ENCODE results near the gene RGS2.
A peak's percentile ranks its signal among the peaks of the same experiment; 100 is the strongest.

Gene RGS2, protein sequence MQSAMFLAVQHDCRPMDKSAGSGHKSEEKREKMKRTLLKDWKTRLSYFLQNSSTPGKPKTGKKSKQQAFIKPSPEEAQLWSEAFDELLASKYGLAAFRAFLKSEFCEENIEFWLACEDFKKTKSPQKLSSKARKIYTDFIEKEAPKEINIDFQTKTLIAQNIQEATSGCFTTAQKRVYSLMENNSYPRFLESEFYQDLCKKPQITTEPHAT

DNA sequence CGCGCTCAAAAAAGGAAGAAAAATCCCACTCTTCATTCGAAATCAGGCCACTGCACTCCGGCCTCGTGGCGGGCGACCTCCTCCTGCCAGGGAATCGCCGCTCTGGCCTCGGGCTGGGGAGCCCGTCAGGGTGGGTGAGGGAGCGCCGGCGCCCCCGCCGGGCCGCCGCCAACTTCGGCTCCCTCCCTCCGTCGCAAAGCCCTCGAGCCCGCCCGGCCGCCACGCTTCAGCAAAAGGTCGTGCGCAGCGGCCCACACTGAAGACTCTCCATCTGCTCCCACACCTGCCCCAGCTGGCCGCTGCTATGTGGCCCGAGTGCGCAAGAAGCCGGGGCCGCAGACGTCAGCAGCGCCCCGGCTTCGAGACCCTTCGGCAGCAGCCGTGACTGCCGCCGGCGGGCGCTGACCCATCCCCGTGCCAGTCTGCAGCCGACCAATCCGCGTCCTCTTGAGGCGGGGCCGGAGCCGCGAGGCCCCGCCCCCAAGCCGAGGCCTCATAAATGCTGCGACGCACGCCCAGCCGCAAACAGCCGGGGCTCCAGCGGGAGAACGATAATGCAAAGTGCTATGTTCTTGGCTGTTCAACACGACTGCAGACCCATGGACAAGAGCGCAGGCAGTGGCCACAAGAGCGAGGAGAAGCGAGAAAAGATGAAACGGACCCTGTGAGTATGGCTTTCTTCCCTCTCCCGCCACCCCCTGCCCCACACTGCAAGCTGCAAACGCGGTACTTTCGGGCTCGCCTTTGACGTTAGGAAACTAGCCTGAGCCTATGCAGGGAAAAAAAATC is at the start of gene RGS2:
Gene RGS2 (plus strand): TSS at position 522 of the 789 bp plus-strand sequence. CDS start 33 bp downstream, at position 555.
- DNase-seq (ENCODE audit: low read depth in 2 of 2) = peak; percentile 73 to 75

DNA sequence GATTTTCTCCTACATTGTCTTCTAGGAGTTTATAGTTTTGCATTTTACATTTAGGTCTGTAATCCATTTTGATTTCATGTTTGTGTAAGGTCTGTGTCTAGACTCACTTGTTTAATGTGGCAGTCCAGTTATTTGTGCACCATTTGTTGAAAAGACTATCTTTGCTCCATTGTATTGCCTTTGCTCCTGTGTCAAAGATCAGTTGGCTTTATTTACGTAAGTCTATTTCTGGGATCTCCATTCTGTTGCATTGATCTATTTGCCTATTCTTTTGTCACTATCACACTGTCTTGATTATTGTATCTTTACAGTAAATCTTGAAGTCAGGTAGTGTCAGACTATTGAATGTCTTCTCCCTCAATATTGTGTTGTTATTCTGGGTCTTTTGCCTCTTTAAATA is 49.7 kb upstream of the RGS2 start:
- no peak for DNase-seq (ENCODE audit: low read depth in 2 of 2)

DNA sequence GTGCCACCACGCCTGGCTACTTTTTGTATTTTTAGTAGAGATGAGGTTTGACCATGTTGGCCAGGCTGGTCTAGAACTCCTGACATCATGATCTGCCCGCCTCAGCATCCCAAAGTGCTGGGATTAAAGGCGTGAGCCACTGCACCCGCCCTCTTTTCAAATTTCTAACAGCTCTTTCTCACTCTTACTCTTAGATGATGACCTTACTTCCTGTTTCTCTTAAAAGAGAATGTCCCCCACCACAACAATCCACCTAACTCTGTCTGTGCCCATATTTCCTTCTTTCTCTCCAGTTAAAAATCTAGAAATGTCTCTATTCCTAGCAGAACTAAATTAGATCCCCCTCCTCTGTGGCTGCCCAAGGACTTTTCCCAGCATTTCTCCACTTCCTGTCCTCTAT is 46.6 kb upstream of the RGS2 start:
- DNase-seq (ENCODE audit: low read depth in 2 of 2) = no peak

DNA sequence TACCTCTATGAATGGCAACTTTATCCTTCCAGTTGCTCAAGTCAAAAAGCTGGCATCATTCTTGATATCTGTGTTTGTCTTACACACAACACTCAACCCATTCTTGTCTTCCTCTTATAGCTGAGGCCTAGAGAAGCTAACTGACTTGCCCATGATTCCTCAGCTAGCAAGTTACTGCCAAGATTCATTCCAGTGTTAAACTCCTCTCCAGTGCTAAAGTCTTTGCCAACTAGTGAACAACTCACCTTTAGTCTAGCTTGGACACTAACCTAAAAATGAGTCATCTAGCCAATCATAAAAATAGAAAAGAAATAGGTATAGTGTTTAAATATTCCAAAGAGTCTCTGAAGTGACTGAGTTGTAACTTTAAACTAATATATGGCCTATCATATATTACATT is 45.6 kb upstream of the RGS2 start:
- DNase-seq (ENCODE audit: low read depth in 2 of 2) = no peak

DNA sequence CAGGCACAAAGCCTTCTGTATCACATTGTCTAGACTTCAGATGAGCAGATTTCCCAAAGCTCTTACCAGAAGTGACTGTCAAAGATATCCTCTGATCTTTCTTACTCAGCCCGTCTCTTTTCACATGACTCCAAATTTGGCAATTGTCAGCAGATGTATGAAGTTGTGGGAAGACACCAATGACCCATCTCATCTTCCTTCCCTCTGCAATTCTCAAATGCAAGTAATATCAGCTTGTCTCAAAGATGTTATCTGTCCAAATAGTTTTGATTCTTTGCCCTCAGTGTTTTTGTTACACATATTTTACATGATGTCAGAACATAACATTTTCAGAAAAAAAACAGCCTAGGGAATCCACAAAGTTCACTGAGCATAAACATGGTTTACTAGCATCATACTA is 45.1 kb upstream of the RGS2 start:
- no peak for DNase-seq (ENCODE audit: low read depth in 2 of 2)

DNA sequence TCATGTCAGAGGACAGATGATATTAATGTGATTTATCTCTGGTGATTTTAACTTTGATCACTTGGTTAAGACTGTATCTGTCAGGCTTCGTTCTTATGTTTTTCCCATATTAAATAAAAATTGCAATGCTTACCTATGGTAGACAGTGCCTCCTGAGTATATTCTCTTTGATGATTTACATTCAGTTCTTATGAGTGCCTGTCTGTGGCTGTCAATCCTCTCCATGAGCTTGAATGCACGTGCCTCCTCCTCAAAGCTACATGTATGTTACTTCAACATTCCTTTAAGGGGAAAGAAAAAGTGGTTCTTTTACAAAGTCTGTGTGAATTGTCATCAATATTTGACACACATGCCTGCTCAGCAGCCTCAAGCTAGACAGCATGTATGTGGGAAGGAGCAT is 44.2 kb upstream of the RGS2 start:
- DNase-seq (ENCODE audit: low read depth in 2 of 2) = no peak

DNA sequence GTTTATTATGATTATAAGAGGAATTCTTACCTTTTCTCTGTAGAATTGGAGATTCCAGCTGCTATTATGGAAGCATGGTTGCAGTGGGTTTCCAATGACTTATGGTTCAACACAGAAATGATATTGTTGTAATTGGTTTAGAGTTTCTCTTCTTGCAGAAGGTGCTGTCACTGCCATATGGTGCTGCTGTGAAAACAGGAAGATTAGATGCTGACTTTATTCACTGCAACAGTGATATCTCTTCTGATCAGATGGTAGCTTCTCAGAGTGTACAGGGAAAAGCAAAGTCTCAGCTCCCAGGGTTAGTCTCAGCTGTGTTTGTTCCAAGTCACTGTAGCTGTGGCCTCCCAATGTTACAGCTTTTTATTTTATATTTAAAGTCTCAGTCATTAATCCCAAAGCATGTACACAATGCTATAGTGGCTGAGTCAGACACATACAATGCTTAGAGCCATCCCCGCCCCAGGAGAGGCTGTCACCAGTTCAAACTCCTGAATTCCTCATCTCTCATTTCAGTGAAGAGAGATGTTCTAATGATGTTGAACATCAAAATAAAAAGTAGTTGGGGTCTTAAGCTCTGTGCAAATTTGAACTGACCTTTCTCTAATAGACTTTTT is 42.7 kb upstream of the RGS2 start:
- no peak for DNase-seq (ENCODE audit: low read depth in 2 of 2)

DNA sequence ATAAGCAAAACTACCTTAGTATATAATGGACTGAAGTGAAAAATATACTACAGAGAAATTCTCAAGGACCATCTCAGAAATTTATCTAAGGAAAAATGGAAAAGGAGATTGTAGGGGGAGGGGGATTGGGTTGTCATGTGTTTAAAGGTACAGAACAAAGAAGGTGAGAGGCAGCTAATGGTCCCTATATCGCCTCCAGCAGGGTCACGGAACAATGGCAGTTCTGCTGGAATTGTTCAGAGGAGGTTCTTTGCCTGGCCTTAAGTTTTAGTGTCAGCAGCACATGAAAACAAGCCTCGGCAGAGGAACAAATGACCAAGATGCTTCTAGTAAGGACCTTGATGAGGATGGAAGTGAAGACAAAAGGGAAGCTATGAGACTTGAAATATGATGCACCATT is 42.0 kb upstream of the RGS2 start:
- no peak for DNase-seq (ENCODE audit: low read depth in 2 of 2)

DNA sequence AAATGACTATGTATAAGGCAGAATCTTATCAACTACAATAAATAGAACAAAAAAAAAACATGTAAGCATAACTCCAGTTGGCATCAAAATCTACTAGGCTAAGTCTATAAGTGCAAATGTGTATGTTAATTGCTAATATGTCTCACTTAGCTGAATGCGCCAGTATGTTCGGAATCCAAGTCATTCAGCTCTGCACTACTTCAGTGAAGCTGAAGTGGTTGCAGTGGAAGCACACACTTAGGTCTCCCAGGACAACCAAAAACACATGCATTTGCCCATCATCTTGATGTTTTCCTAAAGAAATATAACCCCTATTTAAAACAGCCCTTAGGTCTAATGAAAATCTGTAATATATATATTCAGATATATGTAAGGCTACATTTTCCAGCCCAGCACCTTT is 41.0 kb upstream of the RGS2 start:
- no peak for DNase-seq (ENCODE audit: low read depth in 2 of 2)

DNA sequence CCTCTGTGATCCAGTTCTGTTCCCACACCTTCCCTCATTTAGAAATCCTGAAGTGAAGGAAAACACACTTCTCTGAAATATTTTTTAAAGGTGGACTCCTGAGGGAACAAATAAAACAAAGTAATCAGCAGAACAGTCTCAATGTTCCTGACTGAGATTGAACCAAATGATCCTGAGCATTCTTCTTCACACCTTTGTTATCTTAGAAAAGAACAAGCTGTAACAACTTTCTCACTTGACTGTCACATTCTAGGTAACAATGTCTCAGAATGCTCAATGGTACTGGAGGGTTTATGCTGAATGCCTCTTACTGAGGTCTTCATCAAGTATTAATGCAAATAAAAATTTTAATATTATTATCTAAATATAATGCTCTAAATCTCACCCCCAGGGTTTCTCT is 40.4 kb upstream of the RGS2 start:
- no peak for DNase-seq (ENCODE audit: low read depth in 2 of 2)

DNA sequence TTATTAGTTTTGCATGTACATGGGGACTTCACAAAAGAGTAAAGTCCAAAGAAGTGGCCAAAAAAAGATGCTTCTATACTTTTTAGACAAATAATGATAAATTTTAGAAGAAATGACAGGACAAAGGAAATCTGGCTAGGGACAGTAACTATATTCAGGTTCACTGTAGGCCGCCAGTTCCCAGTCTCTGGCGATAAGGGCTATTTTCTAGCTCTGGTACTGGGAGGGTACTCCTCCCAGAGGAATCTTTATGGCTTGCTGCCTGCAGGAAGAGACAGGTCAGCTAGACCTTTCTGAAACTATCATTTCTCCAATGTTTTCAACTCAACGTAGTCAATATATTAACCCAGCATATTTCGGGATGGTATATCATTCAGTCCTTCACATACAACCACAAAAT is 37.5 kb upstream of the RGS2 start:
- DNase-seq (ENCODE audit: low read depth in 2 of 2) = no peak

DNA sequence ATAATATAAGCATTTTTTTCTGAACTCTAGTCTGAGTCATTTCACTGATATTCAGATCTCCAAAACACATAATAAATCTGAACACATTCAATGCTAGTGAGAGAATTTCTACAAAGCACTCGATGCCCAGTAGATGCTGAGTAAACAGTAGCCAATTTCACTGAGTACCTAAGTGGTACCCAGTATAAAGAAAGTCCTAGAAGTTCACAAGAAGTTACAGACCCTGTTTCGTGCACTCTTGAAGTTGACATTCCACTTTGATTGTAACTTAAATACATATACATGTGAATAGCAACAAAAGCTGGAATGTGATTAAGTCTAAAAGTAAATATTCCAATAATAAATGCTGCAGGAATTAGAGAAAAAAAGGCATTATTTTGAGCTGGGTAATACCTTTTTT is 33.2 kb upstream of the RGS2 start:
- no peak for DNase-seq (ENCODE audit: low read depth in 2 of 2)

DNA sequence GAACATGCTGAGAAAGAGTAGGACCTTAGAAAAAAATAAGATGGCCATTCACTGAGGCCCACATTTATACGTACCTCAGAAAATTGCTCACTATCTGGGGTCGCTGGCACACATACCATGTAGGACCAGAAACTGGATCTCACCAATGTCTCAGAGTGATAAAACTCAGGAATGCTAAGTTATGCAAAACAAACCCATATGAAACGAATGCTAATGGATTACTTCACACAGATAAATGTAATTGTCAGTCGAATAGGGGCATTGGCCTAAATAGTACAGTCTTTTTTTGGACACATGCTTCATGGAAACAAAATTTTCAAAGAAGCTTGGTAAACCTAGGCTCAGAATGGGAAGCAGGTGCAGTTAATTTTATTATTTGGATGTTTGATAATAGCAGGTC is 32.6 kb upstream of the RGS2 start:
- no peak for DNase-seq (ENCODE audit: low read depth in 2 of 2)

DNA sequence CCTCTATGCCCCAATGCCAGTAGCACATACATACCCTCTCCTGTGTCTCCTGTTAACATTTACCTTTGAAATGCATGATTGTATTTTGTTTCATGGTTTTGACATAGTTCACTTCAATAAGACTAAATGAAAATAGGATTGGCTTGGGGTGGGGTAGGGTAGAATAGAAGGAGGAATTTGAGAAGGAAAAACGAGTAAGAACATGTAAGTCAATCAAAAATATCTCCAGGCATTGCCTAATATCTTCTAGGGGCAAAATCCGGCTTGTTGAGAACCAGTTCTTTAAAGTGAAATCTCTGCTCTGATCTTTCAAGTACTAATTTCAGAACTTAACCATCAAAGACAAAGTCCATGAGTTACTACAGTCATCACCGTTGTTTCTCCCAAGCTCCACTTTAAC is 31.8 kb upstream of the RGS2 start:
- DNase-seq (ENCODE audit: low read depth in 2 of 2) = no peak

DNA sequence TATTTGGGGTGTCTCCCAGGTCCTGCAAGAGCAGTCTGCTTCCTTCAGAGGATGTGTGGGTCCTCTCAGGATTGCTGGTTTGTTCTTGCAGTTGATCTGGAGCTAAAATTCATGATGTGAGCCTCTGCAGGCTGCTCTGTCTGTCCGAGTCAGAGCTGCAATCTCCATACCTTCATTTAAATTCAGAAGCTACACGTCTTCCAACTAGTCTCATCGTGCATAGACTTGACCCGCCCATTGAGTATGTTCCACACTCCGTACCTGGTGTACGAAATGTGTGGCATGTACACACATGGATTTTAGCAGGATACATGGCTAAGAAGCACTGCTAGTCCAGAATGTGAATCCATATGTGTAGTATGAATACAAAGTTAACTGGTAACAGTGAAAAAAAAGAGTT is 25.0 kb upstream of the RGS2 start:
- DNase-seq (ENCODE audit: low read depth in 2 of 2) = no peak

DNA sequence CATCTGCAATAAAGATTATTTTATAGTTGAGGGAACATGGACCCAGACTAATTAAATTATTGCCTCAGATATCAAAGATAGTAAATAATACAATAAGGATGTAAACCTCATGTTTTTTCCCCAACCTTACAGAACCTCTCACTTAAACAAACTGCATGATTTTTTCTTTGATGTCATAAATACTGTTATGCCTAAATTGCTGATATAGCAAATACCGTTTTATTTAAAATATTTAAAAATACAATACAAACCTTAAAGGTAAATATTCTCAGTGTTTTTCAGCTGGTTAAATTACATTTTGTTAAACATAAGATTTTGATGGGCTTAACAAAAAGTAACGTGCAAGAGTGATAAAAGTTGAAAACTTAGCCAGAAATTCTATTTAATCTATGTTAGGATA is 24.4 kb upstream of the RGS2 start:
- DNase-seq (ENCODE audit: low read depth in 2 of 2) = no peak

DNA sequence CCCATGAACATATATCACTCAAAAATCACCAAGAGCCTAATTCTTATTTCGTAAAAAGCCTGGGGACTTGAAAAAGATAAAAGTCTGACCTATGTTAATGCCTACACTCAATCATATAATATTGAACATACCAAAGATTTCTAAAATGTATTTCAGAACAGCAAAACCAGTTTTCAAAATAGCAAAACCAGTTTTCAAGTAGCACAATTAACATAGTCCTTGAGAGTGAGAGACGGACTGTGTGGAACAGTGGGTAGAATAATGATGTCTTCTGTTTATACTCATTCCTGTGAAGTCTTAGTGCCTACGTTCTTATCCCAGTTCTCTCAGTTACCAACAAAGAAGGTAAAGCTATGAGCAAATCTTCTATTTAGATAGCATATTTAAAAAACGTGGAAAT is 22.3 kb upstream of the RGS2 start:
- DNase-seq (ENCODE audit: low read depth in 2 of 2) = no peak

DNA sequence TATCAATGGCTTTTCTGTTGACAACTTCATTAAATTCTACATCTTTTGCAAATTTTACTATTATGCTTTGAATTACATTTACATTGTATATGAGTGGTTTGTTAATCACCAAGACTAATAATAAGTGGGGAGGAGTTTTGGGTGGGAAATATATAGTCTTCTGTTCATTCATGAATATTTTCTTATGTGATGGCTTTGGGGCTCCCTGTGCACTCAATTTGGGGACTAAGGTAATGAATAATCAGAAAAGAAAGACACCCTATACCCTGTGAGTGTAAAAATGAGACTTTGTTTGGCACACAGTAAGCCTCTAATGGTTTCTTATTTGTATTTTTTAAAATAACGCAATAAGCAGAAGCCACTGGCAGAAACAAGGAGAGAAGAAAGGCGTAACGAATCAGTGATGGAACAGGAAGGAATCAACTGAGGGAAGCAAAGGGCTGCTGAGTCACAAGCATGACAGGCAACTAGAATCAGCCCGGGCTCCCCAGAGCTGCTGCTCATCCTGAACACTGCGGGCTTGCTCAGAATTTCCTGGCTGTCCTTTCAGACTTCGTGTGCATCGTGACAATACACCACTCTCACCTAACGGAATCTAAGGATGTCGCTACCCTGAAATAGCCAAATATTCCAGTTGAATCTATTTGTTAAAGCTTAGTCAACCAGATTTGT is 20.8 kb upstream of the RGS2 start:
- no peak for DNase-seq (ENCODE audit: low read depth in 2 of 2)

DNA sequence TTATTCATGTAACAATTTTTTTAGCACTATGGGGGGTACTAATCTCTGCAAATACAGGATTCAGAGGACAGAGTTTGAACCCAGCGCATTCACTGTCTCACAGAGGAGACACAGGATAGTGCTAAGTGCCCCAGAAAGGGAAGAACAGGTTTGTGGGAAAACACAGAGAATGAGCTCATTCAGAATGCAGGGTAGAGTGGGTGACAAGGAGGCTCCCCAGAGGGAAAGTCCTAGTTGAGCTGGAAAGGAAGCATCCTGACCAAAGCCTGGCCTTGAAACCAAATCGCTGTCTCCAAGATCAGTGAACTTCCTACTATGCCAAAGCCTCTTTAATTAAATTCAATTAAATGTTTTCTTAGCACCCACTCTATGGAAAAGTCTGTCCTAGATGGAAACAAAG is 19.0 kb upstream of the RGS2 start:
- no peak for DNase-seq (ENCODE audit: low read depth in 2 of 2)

DNA sequence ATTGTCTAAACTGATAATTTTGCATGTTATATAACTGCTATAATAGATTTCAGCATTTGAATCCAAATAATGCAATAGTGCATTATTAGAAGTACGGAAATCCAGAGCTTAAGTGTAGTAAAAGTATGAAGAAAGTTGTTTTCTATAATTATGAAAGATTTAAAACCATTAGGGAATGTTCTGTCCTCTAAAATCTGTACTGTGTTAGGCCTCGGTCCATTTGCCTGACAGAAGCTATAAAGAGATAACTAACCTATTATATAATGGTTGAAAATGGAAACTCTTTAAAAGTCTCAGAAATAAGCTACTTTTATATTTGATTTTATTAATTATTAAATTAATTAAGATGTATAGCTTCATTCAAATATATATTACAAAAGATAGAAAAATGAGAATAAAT is 16.2 kb upstream of the RGS2 start:
- DNase-seq (ENCODE audit: low read depth in 2 of 2) = no peak

DNA sequence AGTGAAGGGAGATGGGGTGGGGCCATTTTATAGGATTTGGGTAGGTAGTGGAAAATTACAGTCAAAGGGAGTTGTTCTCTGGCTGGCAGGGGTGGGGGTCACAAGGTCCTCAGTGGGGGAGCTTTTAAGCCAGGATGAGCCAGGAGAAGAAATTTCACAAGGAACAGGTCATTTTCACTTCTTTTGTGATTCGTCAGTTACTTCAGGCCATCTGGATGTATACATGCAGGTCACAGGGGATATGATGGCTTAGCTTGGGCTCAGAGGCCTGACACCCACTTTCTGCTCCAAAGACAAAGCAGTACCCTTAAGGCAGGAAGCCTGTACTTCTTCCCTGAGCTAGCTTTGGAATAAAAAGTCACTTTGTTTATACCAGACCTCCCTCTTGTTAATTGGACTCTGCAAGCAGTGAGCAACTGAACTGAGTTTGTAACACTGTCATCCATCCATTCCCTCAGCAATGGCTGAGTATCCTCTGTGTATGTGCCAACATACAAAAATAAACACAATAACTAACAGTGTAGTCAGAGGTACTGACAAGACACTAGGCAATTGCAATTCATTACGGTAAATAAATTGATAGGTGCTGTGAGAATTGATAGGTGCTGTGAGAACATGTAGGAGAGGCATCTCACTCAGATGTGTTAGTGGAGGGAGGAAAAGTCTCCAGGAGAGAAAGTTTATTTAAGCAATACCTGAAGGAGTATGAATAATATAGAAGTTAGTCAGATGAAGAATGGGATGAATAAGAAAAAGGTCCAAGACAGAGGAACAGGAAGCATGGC is 14.7 kb upstream of the RGS2 start:
- DNase-seq (ENCODE audit: low read depth in 2 of 2) = no peak

DNA sequence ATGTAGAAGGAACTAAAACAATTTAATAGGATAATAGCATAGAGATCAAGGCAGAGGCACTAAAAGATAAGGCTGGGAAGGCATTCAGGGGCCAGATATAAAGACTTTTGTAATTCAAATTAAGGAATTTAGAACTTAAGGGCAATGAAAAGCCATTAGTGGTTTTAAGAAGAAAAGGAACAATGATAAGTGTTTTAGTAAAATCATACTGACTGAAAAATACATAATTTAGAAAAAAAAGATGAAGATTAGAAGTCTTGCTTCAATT is 14.1 kb upstream of the RGS2 start:
- DNase-seq (ENCODE audit: low read depth in 2 of 2) = no peak

Measured in stimulated activated CD4-positive, alpha-beta T cell treated with anti-CD3 and anti-CD28 coated beads, Interleukin-4, amount 100 ng/mL, for 48 hours (primary cell).